ENCODE results near the gene OR9G4.
A peak's percentile ranks its signal among the peaks of the same experiment; 100 is the strongest.

The OR9G4 gene

DNA sequence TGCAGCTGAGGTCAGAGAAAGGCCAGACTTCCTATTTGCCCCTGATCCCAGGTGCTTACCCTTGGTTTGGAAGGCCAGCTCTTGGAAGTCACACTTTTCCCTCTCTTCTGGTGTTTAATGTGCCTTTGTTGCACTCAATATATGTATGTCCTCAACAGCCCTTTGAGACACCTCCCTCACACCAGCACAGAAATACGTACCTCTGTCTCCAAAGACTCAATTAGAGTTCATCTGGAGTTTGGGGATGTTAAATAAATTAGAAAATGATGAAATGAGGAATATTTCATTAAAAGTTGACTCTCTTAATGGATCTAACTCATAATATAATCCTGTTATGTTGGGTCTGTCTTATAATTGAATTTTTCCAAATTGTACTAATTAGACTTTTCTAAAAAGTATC is at the start of gene OR9G4:
Gene OR9G4, minus strand, starts transcription at position 101 of the 400 bp plus-strand sequence. CDS start 4,931 bp downstream, outside the sequence.
- no peak for DNase-seq

GRCh38 chr11:56783448-56784041 is 35.0 kb upstream of the OR9G4 start:
- peak; percentile 37 for DNase-seq

DNA sequence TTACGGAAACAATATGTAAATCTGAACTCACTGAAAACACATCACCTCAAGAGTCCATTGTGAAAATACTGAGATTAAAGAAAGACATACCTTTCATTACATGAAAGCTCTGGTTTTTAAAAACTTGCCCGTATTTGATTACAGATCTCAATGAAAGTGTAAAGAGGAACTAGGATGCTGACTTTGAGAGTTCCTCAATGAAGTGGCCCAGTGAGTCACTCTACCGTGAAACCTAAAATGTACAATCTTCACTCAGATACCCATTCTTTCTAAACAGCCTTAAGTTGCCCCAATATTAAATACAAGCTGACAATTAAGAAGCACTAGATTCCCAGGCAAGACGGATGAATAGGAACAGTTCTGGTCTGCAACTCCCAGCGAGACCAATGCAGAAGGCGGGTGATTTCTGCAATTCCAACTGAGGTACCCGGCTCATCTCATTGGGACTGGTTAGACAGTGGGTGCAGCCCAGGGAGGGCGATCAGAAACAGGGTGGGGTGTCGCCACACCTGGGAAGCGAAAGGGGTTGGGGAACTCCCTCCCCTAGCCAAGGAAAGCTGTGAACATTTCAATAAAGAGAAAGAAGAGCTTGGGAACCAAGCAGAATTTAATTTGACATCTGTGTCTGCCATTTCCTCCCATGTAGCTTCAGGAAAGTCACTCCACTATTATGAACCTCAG is 33.8 kb upstream of the OR9G4 start:
- DNase-seq: no peak

- no peak for DNase-seq
These were observed 28.3 kb upstream of the OR9G4 start for GRCh38 chr11:56776809-56777208.

DNA sequence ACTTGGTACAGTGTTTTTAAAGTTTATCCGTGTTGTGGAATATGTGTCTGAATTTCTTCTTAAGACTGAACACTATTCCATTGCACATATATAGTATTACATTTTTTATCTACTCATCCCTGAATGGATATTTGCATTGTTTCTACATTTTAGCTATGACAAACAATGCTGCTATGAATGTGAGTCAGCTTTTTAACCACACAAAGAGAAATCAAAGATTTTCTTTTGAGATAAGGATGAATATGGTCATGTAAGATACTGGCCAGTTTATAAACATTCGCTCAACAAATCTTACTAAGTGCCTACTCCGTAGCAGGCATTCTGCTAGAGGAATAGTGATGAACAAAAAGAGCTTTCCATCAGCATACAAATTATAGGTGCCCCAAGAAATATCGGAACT is 16.5 kb upstream of the OR9G4 start:
- DNase-seq: no peak

DNA sequence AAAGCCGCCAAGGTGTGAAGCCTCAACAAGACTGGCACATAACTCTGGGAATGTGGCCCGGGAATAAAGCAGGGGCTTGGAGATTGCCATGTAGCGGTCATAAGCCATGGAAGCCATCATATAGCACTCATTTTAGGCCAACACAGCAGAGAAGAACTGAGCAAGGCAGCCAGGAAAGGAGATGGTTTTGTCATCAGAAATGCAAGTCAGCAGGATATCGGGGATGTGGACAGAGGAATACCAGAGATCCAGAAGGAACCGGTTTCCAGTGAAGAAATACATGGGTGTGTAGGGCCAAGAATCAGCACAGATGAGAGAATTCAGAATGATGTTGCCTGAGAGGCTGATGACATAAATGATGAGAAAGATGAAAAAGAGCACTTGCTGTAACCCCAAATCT is 3.0 kb upstream of the OR9G4 start:
- no peak for DNase-seq

DNA sequence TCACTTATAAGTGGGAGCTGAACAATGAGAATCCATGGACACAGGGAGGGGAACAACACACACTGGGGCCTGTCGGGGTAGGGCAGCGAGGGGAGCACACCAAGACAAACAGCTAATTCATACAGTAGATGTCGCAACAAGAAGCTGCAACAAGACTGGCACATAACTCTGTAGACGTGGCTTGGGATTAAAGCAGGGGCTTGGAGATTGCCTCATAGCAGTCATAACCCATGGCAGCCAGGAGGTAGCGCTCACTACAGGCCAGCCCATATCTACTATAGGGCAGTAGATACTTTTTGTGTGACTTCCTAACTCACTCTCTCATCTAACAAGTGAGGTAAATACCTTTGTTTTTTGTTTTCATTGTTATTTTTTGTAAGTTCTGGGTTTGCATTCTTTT is 1.7 kb upstream of the OR9G4 start:
- DNase-seq: no peak

GRCh38 chr11:56740886-56741285 is 7.6 kb downstream of the OR9G4 start:
- DNase-seq: no peak

- DNase-seq: no peak
These were observed 8.4 kb downstream of the OR9G4 start for GRCh38 chr11:56740107-56740506.

- no peak for DNase-seq
These were observed 28.0 kb downstream of the OR9G4 start for GRCh38 chr11:56720513-56720912.

GRCh38 chr11:56716379-56716854 is 32.1 kb downstream of the OR9G4 start:
- no peak for DNase-seq

- no peak for DNase-seq
These were observed 34.3 kb downstream of the OR9G4 start for GRCh38 chr11:56714206-56714605.

DNA sequence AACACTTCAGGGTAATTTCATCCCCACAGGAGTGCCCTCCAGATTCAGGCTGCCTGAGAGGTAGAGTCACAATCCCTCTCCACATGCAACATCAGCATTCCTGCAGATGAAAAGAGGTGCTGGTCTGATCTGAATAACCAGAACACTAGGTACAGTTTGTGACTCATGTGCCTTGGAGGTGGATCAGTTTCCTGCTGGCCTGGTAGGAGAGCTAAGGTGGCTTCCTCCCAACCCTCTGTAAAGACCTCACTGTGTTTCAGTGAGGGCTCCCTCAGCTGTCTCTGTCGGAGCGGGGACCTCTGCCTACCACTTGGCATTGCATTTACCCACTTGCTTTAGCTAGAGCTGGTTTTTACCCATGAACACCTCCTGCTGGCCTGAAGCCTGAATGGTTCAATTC is 42.0 kb downstream of the OR9G4 start:
- DNase-seq: no peak

DNA sequence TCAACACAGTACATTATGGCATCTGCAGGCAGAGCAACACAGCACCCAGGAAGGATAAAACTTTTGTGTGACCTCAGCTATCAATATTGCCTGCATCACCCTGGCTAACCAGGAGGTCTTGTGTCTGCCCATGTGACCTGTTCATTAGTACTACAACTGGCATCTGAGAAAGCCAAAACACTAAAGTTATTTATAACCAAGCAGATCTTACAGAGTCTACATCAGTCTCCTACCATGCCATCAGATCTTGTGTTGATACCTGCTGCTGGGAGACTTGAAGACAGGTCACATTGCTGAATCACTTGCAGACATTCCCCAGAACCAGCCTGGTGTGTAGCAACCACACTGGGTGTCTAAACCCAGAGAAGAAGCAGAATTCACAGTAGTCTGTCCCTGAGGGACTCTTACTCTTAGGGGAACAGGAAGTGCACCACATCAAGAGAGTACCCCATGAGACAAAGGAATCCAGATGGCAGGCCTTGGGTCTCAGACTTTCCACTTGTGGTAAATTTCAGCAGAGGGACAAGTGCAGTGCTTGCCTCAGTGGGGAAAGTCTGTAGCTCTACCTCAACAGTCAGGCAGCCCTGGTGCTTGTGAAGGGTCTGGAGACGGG is 42.6 kb downstream of the OR9G4 start:
- DNase-seq: no peak

DNA sequence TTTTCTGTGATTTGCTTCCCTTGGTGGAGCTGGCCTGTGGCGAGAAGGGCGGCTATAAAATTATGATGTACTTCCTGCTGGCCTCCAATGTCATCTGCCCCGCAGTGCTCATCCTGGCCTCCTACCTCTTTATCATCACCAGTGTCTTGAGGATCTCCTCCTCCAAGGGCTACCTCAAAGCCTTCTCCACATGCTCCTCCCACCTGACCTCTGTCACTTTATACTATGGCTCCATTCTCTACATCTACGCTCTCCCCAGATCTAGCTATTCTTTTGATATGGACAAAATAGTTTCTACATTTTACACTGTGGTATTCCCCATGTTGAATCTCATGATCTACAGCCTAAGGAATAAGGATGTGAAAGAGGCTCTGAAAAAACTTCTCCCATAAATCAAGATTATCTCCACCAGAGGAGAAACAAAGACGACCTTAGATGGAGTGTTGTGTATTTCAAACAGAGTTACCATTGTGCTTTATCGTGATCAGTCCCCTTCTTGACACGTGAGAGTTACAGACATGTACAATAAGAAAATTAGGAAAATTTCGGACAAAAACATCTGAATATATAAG is 47.5 kb downstream of the OR9G4 start:
- DNase-seq: no peak

GRCh38 chr11:56700242-56700913 is 48.1 kb downstream of the OR9G4 start:
- DNase-seq: no peak

DNA sequence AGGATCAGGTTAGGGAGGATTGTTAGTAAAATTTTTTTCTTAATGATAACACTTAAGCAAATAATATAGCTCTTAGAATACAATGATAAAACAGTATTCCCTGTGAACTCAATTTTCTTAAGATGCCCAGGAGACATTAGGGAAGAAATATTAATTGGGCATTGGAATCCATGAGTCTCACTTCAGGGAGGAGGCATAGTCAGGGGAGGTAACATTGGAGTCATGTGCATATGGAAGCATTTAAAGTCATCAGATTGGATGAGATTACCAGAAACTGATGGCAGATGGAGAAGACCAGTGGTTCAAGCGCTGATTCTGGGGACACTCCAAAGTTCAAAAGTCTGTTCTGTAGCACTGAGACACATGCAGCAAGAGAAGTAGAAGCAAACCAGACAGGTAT is 49.7 kb downstream of the OR9G4 start, which contains the start of gene OR9G1:
Gene OR9G1, plus strand, starts transcription at position 301 of the 400 bp plus-strand sequence. CDS start 1,293 bp downstream, outside the sequence.
- DNase-seq: no peak

- DNase-seq: no peak
These were observed 55.1 kb downstream of the OR9G4 start for GRCh38 chr11:56693428-56693827.
